ENCODE measurements around the gene ALOX12. TPM values are rescaled to one million over a fixed set of nuclear protein-coding genes. Genes with fewer than 3 reads are reported as not detected.

ALOX12 gene
- total RNA-seq, 1 experiment from 2014 or later, result not detected

- Histone ChIP-seq H3K4me3 (ENCODE audit: low read length) (no peak overlapping the region), H4K20me1 (ENCODE audit: low read length) (no peaks in the 10 kb centered on the region), H3K27me3 (ENCODE audit: low read length) (no peaks in the 10 kb centered on the region), H2AFZ (ENCODE audit: low read length) (no peak overlapping the region), H3K27ac (ENCODE audit: low read length) (peak overlapping the region; percentile 18; the same call in 1 of the 2 replicates), H3K36me3 (ENCODE audit: low read depth, low read length) (no peaks in the 10 kb centered on the region), H3K4me1 (ENCODE audit: insufficient read depth, low read length) (peaks cover 33% of the 10 kb centered on the region), H3K79me2 (ENCODE audit: low read length) (no peaks in the 10 kb centered on the region), H3F3A (ENCODE audit: low read length, unreplicated experiment) (no peaks in the 10 kb centered on the region), H3K9ac (ENCODE audit: low read length) (no peak overlapping the region), H3K4me2 (ENCODE audit: low read length) (no peak overlapping the region), H3K9me2 (replicated peaks; ENCODE audit: low read length) (no peaks in the 10 kb centered on the region), H3K9me3 (ENCODE audit: low read length) (no peaks in the 10 kb centered on the region)
- POLR2A ChIA-PET (ENCODE audit: unreplicated experiment), result no interaction called here
- TF ChIP-seq EZH2 (IDR thresholded peaks at IDR 0.05; ENCODE audit: low read length, unreplicated experiment) (no peak), CTCF (conservative IDR thresholded peaks at IDR 0.05; ENCODE audit: low read depth, low read length) (no peak)
- DNase-seq (no peak), ATAC-seq (no peak)
- BruUV-seq (replicated peaks), result no TSS peak
- CTCF ChIA-PET, result no interaction called here
- intact Hi-C loops (cut with micrococcal nuclease), result no loop called here
These were observed 63.1 kb downstream of the ALOX12 start for GRCh38 chr17:7058831-7059447.

Other genes starting within 250 kb of the ALOX12 start
- gene XAF1, start 240.0 kb upstream of the ALOX12 start, total RNA-seq (2014; rRNA removed), result not detected in 2 replicates
- not detected in 2 replicates for gene FBXO39, start 219.8 kb upstream of the ALOX12 start, total RNA-seq (2014; rRNA removed)
- not detected in 2 replicates for gene TEKT1, start 164.3 kb upstream of the ALOX12 start, total RNA-seq (2014; rRNA removed)
- gene RNASEK, start 16.6 kb downstream of the ALOX12 start, total RNA-seq (2014; rRNA removed), result 169 and 195 TPM in 2 replicates
- gene BCL6B, start 27.0 kb downstream of the ALOX12 start, total RNA-seq (2014; rRNA removed), result 0.12 TPM in 1 of 2 replicates, not detected in the other
- gene SLC16A13, start 40.0 kb downstream of the ALOX12 start, total RNA-seq (2014; rRNA removed), result 0.62 and 1.7 TPM in 2 replicates
- 0.75 TPM in 1 of 2 replicates, not detected in the other for gene SLC16A11, start 48.0 kb downstream of the ALOX12 start, total RNA-seq (2014; rRNA removed)
- gene CLEC10A, start 84.2 kb downstream of the ALOX12 start, total RNA-seq (2014; rRNA removed), result not detected in 2 replicates
- not detected in 2 replicates for gene ASGR2, start 118.8 kb downstream of the ALOX12 start, total RNA-seq (2014; rRNA removed)
- 0.95 and 2.2 TPM in 2 replicates for gene ASGR1, start 183.3 kb downstream of the ALOX12 start, total RNA-seq (2014; rRNA removed)
- gene DLG4, start 223.8 kb downstream of the ALOX12 start, total RNA-seq (2014; rRNA removed), result 6.5 and 12.8 TPM in 2 replicates
- 558 and 646 TPM in 2 replicates for gene ACADVL, start 223.9 kb downstream of the ALOX12 start, total RNA-seq (2014; rRNA removed)
- gene DVL2, start 238.5 kb downstream of the ALOX12 start, total RNA-seq (2014; rRNA removed), result 36.9 and 65.7 TPM in 2 replicates
- 20.8 and 32.7 TPM in 2 replicates for gene PHF23, start 243.4 kb downstream of the ALOX12 start, total RNA-seq (2014; rRNA removed)
- gene GABARAP, start 246.4 kb downstream of the ALOX12 start, total RNA-seq (2014; rRNA removed), result 88.2 and 103 TPM in 2 replicates